CD4-positive, alpha-beta T cell treated with Interleukin-15 for 1 hour (primary cell): ENCODE data around the gene NPIPB8.
"Not testable (repeated sequence)": the region's sequence is repeated elsewhere in the genome, so short reads cannot be mapped to it uniquely, and the experiment has no call there.

Experiments
- DNase-seq: peaks from one replicate; pipeline ENCODE4 v3.0.0-alpha.2; 2020

The NPIPB8 gene

DNA sequence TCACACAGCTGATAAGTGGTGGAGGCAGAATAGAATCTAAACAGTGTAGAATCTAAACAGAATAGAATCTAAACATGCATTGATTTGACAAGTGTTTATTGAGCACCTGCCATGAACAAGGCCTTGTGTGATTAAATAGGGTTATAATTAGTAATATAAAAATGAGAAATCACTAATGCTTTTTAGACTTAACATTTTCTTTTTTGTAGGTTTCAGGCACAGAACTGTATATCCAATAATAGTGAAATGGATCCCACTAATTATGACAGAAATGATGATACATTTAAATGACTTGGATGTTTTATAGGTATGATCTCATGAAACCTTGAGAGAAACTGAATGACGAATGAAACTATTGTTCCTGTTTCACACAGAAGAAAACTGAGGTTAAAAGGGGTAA, at the start of gene NPIPB8:
TSS of gene NPIPB8 (plus strand) at position 301 of the 400 bp plus-strand sequence. CDS start 296 bp downstream, outside the sequence.
- not testable (repeated sequence) for DNase-seq

- DNase-seq, result no peak
Observed at GRCh38 chr16:28589069-28589468, 48.8 kb upstream of the NPIPB8 start.

DNA sequence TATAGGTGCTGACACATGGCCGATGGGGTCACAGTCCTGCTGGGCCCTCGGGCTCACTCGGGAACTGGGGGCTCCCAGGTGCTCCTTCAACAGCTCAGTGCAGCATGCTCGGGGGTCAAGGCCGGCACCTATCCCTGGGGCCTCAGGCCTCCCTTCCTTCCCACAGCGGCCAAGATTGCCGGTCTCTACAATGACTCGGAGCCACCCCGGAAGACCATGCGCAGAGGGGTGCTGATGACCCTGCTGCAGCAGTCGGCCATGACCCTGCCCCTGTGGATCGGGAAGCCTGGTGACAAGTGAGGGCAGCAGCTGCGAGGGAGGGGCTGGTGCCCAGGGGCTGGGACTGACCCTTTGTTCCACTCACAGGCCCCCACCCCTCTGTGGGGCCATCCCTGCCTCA, 47.9 kb upstream of the NPIPB8 start:
- no peak for DNase-seq

DNA sequence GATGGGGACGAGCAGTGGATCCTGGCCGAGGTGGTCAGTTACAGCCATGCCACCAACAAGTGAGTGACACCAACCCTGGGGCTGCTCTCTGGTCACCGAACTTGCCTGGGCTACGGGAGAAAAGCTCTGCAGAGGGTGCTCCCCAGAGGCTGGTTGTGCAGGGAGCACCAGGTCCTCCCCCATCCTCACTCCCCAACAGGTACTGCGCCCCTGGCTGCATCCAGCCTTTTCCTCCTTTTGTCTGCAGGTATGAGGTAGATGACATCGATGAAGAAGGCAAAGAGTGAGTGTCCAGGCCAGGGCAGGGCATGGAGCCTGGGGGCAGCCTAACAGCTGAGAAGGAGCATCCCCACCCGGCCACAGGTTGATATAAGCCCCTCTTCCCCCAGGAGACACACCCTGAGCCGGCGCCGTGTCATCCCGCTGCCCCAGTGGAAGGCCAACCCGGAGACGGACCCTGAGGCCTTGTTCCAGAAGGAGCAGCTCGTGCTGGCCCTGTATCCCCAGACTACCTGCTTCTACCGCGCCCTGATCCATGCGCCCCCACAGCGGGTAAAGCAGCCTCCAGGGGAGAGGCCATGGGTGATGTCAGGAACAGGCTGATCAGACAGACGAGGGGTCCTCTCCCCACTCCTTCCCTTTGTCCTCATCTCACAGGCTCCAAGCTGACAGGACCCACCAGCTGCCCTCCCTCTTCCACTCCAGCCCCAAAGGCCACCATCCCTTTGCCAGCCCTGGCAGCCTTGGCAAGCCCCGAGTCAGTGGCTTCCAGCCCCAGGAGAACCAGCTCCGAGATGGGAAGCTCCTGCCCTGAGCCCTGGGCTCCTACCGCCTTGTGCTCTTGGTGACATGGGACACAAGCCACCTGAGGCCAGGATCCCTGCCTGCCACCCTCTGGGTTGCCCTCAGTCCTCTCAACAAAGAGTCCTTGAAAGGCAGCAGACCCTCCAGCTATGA, 47.2 kb upstream of the NPIPB8 start:
- no peak for DNase-seq

- no peak for DNase-seq
Observed at GRCh38 chr16:28591355-28591754, 46.5 kb upstream of the NPIPB8 start.

GRCh38 chr16:28592511-28592910, 45.4 kb upstream of the NPIPB8 start:
- no peak for DNase-seq

GRCh38 chr16:28592979-28593553, 44.8 kb upstream of the NPIPB8 start:
- no peak for DNase-seq

DNA sequence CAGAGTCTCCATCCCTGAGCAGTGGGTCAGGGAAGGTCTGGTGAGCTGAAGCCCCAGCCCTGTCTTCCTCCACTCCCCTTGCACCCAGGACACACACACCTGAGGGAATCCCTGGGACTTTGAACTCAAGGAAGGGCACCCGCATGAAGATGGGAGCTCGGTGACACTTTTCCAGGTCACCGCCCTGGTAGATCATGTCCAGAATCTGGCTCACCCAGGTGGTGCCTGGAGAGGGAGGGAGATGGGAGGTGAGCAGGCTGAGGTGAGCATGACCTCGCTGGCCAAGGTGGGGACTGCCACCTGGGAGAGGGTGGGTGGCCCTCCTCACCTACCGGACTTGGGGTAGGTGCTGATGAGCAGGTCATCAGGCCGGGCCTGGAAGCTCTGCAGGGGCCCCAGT, 42.4 kb upstream of the NPIPB8 start:
- not testable (repeated sequence) for DNase-seq

GRCh38 chr16:28596115-28596630, 41.7 kb upstream of the NPIPB8 start:
- DNase-seq, result no peak

DNA sequence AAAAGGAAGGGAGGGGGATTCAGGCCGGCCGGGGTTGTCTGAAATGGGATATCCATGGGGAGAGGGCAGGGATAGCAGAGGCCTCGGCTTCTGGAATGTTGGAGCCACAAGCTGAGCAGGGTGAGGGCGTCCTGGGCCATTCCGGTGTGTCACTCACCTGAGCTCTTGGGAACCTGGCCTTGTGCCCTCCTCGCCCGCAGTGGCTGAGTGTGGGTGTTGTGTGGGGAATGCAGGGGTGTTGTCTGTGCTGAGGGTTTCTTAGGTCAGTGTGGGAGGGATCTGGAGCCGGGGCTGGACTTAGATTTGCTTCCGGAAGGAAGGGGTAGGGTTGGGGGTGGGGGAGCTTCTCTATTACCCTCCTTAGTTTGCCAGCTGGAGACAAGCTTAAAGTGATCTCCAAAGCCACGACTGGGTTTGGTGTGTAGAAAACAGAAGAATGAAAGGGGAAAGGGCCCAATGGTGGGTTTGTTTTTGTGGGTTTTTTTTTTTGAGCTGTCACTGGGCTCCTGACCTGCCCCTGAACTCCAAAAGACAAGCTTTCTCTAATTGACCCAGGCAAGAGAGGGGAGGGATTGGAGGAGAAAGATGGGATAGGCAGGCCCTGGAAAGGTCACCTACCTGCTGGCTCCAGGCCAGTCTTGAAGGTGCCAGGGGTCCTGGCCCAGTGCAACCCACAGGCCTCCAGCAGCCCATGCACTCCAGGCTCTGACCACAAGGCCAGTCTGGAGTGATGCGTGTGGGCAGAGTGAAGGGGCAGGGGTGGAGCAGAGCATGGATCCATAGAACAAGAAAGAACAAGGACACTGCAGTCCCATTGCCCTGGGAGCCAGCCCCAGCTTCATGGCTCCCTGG, 40.8 kb upstream of the NPIPB8 start, which contains the start of gene SULT1A2:
TSS of gene SULT1A2 (minus strand) at position 211 of the 852 bp plus-strand sequence. CDS start 1,120 bp downstream, outside the sequence.
- no peak for DNase-seq

- DNase-seq, result no peak
Observed at GRCh38 chr16:28597692-28598261, 40.1 kb upstream of the NPIPB8 start.

- not testable (repeated sequence) for DNase-seq
Observed at GRCh38 chr16:28599377-28600285, 38.2 kb upstream of the NPIPB8 start.

DNA sequence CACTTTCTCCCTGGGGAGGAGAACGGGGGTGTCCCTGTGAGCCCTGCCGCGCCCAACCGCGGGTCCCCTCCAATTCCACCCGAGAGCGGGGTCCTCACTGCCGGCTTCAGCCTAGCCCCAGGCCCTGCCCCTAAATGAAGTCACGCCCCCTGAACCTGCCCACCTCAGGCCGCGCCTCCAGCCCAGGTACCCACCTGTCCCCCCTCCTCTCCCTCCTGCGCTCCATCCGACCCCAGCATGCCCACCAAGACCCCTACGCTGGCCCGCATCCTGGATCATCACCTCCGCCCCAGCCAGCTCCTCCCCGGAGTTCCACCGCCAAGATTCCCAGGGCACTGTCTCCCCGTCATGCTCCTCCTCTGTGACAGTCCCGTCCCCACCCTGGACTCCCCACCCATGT, 36.9 kb upstream of the NPIPB8 start:
- DNase-seq, result not testable (repeated sequence)

DNA sequence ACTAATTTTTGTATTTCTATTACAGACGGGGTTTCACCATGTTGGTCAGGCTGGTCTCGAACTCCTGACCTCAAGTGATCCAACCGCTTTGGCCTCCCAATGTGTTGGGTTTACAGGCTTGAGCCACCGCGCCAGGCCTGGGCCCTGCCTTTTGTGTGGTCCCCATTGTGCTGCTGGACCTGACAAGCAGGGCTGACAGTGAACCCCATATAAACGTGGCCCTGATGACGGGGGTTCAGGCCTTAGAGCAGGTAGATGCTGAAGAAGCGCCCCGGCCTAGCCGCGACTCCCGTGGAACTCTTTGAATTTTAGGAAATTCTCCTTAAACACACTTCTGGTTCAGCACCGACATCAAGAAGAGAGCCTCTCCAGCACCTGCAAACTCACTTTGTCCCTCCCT, 36.3 kb upstream of the NPIPB8 start:
- peak; percentile 0 for DNase-seq

DNA sequence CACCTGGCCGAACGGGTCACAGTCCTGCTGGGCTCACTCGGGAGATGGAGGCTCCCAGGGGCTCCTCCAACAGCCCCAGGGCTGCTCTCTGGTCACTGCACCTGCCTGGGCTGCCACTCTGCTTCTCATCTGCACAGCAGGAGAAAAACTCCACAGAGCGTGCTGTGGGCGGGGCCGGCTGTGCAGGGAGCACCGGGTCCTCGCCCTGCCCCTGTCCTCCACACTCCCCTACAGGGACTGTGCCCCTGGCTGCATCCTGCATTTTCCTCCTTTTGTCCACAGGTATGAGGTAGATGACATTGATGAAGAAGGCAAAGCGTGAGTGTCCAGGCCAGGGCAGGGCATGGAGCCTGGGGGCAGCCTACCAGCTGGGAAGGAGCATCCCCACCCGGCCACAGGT, 35.8 kb upstream of the NPIPB8 start:
- DNase-seq, result peak; percentile 4

DNA sequence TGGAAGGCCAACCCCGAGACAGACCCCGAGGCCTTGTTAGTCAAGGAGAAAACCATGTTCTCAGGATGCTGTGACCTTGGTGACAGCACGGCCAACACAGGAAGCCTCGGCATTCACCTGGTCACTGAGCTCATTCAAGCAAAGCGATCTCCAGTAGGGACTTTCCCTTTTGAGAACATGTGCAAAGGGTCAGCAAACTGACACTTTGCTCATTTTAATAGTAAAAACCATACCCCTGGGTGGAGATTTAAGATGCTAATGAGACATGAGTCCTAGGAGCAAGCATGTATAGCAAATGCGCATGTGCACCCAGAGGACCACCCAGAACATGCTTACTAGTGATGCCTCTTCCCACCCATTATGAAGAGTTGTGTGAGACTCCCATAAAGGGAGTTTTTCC, 35.3 kb upstream of the NPIPB8 start:
- DNase-seq, result no peak

DNA sequence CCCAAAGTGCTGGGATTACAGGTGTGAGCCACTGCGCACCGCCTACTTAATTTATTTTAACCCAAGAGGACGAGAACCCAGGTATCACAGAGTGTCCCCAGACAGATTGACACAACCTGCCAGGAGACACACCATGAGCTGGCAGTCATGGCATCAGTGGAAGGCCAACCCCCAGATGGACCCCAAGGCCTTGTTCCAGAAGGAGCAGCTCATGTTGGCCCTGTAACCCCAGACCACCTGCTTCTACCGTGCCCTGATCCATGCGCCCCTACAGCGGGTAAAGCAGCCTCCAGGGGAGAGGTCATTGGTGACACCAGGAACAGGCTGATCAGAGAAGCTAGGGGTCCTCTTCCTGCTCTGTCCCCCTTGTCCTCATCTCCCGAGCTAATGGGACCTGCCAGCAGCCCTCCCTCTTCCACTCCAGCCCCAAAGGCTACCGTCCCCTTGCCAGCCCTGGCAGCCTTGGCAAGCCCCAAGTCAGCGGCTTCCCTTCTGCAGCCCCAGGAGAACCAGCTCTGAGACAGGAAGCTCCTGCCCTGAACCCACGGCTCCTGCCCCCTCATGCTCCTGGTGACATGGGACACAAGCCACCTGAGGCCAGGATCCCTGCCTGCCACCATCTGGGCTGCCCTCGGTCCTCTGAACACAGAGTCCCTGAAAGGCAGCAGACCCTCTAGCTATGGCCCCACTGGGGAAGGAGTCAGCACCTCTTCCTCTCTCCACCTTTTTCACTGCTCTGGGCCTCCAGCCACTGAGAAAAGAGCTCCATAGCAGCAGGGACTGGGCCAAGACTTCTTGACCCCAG, 34.3 kb upstream of the NPIPB8 start:
- peak; percentile 12 for DNase-seq

- DNase-seq, result no peak
Observed at GRCh38 chr16:28604186-28604565, 33.7 kb upstream of the NPIPB8 start.

- DNase-seq, result no peak
Observed at GRCh38 chr16:28606291-28607115, 31.4 kb upstream of the NPIPB8 start.
